ENCODE measurements around the gene MYH15. TPM values are rescaled to one million over a fixed set of nuclear protein-coding genes. Genes with fewer than 3 reads are reported as not detected.

The MYH15 gene
- total RNA-seq, 1 experiment from 2014 or later, result 0.09 TPM

DNA sequence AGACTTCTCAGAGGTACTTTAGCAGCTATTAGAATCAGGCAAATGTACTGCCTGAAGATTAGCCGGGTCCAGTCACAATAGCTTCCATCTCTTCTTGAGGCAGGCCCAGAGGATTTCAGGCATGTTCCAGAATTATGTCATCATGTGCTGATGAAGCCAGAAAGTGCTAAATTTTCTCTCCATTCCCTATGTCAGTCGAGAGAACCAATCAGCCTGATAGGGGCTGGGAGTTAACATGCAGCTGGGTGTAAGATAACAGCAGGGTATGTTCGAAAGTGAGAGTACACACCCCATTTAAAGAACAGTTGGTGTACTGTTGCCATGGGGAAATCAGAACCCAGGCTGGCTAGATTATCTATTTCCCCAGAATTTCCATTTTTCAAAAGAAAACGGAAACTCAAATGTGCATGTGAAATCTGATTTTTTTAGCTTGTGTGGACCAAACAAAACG is 48.7 kb downstream of the MYH15 start:
- no peak overlapping the region for H3K4me3 Mint-ChIP-seq
- TF ChIP-seq ATF1 (CRISPR knock-in tag; IDR thresholded peaks at IDR 0.05) (no peak), ELF4 (CRISPR knock-in tag; IDR thresholded peaks at IDR 0.05; ENCODE audit: low read depth) (no peak), ZNF232 (CRISPR knock-in tag; IDR thresholded peaks at IDR 0.05) (no peak), NFATC4 (CRISPR knock-in tag; IDR thresholded peaks at IDR 0.05) (no peak), NFYB (CRISPR knock-in tag; conservative IDR thresholded peaks at IDR 0.05; ENCODE audit: low read depth) (no peak), GRHL2 (CRISPR knock-in tag; IDR thresholded peaks at IDR 0.05; ENCODE audit: insufficient replicate concordance, severe bottlenecking) (no peak), FOXK1 (CRISPR knock-in tag; IDR thresholded peaks at IDR 0.05) (no peak), ZNF416 (CRISPR knock-in tag; IDR thresholded peaks at IDR 0.05) (no peak), OVOL2 (CRISPR knock-in tag; IDR thresholded peaks at IDR 0.05; ENCODE audit: borderline replicate concordance) (no peak), MYBL2 (CRISPR knock-in tag; IDR thresholded peaks at IDR 0.05) (no peak), GTF2I (CRISPR knock-in tag; conservative IDR thresholded peaks at IDR 0.05) (no peak)
- TF ChIP-seq, protein P1, sequence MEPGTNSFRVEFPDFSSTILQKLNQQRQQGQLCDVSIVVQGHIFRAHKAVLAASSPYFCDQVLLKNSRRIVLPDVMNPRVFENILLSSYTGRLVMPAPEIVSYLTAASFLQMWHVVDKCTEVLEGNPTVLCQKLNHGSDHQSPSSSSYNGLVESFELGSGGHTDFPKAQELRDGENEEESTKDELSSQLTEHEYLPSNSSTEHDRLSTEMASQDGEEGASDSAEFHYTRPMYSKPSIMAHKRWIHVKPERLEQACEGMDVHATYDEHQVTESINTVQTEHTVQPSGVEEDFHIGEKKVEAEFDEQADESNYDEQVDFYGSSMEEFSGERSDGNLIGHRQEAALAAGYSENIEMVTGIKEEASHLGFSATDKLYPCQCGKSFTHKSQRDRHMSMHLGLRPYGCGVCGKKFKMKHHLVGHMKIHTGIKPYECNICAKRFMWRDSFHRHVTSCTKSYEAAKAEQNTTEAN (CRISPR knock-in tag; IDR thresholded peaks at IDR 0.05), result no peak
- TF ChIP-seq, protein P2, sequence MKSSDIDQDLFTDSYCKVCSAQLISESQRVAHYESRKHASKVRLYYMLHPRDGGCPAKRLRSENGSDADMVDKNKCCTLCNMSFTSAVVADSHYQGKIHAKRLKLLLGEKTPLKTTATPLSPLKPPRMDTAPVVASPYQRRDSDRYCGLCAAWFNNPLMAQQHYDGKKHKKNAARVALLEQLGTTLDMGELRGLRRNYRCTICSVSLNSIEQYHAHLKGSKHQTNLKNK (CRISPR knock-in tag; IDR thresholded peaks at IDR 0.05), result no peak
- TF ChIP-seq, protein P3, sequence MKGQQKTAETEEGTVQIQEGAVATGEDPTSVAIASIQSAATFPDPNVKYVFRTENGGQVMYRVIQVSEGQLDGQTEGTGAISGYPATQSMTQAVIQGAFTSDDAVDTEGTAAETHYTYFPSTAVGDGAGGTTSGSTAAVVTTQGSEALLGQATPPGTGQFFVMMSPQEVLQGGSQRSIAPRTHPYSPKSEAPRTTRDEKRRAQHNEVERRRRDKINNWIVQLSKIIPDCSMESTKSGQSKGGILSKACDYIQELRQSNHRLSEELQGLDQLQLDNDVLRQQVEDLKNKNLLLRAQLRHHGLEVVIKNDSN (CRISPR knock-in tag; IDR thresholded peaks at IDR 0.05), result no peak
- TF ChIP-seq, protein P4, sequence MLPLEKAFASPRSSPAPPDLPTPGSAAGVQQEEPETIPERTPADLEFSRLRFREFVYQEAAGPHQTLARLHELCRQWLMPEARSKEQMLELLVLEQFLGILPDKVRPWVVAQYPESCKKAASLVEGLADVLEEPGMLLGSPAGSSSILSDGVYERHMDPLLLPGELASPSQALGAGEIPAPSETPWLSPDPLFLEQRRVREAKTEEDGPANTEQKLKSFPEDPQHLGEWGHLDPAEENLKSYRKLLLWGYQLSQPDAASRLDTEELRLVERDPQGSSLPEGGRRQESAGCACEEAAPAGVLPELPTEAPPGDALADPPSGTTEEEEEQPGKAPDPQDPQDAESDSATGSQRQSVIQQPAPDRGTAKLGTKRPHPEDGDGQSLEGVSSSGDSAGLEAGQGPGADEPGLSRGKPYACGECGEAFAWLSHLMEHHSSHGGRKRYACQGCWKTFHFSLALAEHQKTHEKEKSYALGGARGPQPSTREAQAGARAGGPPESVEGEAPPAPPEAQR (CRISPR knock-in tag; IDR thresholded peaks at IDR 0.05), result no peak
- TF ChIP-seq, protein P5, sequence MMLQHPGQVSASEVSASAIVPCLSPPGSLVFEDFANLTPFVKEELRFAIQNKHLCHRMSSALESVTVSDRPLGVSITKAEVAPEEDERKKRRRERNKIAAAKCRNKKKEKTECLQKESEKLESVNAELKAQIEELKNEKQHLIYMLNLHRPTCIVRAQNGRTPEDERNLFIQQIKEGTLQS (CRISPR knock-in tag; conservative IDR thresholded peaks at IDR 0.05), result no peak
- ChIA-PET POLR2A (interaction anchor here (0.6 kb wide), 1 partner anchor 91 kb away, joined by 5 read pairs; no protein-coding TSS in a partner anchor), CTCF (interaction anchor here (1.3 kb wide), 1 partner anchor 16 kb away, joined by 9 read pairs; no protein-coding TSS in a partner anchor)
- ATAC-seq (no peak), DNase-seq (ENCODE audit: low spot score) (no peak)
- no peak overlapping the region for H3K27ac Mint-ChIP-seq
- H3K4me1 Mint-ChIP-seq, result peaks cover 7% of the 10 kb centered on the region
- H3K9me3 Mint-ChIP-seq, result no peaks in the 10 kb centered on the region
- H3K36me3 Mint-ChIP-seq, result no peaks in the 10 kb centered on the region
- no peaks in the 10 kb centered on the region for H3K27me3 Mint-ChIP-seq (ENCODE audit: low read depth)

DNA sequence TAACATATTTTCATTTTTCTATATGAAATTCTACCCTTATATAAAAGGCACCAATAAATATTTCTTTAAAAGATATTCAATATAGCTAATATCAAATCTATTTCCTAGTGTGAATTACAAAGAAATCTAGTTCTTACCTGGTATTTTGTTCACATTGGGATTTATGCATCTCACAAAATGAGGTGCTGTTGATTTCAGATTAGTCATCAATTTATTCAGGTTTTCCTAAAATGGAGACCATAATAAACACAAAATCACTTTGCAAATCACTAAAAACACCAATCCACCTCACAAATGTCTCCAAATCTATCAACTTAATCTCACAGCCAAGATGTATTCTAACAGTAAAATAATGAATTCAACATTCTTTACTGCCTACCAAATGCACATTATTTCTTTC is 51.2 kb downstream of the MYH15 start:
- Mint-ChIP-seq H3K9me3 (no peaks in the 10 kb centered on the region), H3K27ac (no peak overlapping the region), H3K4me1 (peaks cover 7% of the 10 kb centered on the region), H3K4me3 (no peak overlapping the region), H3K36me3 (no peaks in the 10 kb centered on the region), H3K27me3 (ENCODE audit: low read depth) (no peaks in the 10 kb centered on the region)
- DNase-seq (ENCODE audit: low spot score) (no peak), ATAC-seq (no peak)
- POLR2A ChIA-PET, result no interaction called here
- TF ChIP-seq, protein P6, sequence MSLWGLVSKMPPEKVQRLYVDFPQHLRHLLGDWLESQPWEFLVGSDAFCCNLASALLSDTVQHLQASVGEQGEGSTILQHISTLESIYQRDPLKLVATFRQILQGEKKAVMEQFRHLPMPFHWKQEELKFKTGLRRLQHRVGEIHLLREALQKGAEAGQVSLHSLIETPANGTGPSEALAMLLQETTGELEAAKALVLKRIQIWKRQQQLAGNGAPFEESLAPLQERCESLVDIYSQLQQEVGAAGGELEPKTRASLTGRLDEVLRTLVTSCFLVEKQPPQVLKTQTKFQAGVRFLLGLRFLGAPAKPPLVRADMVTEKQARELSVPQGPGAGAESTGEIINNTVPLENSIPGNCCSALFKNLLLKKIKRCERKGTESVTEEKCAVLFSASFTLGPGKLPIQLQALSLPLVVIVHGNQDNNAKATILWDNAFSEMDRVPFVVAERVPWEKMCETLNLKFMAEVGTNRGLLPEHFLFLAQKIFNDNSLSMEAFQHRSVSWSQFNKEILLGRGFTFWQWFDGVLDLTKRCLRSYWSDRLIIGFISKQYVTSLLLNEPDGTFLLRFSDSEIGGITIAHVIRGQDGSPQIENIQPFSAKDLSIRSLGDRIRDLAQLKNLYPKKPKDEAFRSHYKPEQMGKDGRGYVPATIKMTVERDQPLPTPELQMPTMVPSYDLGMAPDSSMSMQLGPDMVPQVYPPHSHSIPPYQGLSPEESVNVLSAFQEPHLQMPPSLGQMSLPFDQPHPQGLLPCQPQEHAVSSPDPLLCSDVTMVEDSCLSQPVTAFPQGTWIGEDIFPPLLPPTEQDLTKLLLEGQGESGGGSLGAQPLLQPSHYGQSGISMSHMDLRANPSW (CRISPR knock-in tag; conservative IDR thresholded peaks at IDR 0.05; ENCODE audit: low read depth), result no peak
- TF ChIP-seq, protein P7, sequence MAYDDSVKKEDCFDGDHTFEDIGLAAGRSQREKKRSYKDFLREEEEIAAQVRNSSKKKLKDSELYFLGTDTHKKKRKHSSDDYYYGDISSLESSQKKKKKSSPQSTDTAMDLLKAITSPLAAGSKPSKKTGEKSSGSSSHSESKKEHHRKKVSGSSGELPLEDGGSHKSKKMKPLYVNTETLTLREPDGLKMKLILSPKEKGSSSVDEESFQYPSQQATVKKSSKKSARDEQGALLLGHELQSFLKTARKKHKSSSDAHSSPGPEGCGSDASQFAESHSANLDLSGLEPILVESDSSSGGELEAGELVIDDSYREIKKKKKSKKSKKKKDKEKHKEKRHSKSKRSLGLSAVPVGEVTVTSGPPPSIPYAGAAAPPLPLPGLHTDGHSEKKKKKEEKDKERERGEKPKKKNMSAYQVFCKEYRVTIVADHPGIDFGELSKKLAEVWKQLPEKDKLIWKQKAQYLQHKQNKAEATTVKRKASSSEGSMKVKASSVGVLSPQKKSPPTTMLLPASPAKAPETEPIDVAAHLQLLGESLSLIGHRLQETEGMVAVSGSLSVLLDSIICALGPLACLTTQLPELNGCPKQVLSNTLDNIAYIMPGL (CRISPR knock-in tag; IDR thresholded peaks at IDR 0.05), result no peak
- no peak for TF ChIP-seq FOXP1 (CRISPR knock-in tag; IDR thresholded peaks at IDR 0.05; ENCODE audit: borderline replicate concordance)
- no peak for TF ChIP-seq RORB (CRISPR knock-in tag; IDR thresholded peaks at IDR 0.05)
- no peak for TF ChIP-seq CBFB (CRISPR knock-in tag; IDR thresholded peaks at IDR 0.05; ENCODE audit: low read depth)
- TF ChIP-seq SMAD3 (CRISPR knock-in tag; IDR thresholded peaks at IDR 0.05; ENCODE audit: borderline replicate concordance), result no peak
- CTCF ChIA-PET, result interaction anchor here (1.4 kb wide), 1 partner anchor 521 kb away, joined by 4 read pairs; no protein-coding TSS in a partner anchor
